ENCODE results near the gene BRAT1.

DNA sequence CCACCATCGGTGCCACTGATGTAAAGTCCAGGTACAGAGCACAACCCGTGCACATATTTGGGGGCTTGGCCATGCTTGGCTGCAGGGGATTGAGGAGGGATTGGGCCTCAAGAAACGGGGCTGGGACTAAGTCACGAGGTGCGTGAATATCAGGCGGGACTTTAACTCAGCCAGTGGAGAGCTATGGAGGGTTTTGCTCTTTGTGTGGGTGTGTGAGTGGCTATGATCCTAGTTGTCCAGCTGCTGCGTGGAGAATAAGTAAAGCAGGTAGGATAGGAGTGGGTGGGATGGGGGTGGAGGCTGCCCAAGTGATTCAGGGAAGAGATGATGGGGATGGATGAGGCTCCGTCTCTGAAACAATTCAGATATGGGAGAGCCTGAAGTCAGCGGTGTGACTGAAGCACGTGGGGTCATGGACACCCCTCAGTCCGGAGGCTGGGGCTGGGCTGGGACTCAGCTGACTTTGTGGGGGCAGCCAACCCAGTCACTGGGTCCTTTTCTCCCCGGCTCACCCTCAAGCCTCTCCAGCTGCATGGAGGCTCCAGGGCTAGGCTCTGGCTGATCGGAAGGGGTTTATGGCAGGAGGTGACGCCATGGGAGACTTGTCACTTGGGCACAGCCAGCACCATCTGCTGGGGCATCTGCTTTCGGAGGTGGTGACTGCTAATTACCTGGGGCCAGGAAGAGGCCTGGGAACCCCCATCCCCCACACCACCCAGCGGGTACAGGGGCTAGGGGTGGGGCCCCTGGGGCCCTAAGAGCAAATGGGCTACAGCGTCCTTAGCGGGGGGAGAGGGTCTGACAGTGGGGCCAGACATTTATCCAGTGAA lies 37.4 kb downstream of the BRAT1 start:
- TF ChIP-seq, protein P1, sequence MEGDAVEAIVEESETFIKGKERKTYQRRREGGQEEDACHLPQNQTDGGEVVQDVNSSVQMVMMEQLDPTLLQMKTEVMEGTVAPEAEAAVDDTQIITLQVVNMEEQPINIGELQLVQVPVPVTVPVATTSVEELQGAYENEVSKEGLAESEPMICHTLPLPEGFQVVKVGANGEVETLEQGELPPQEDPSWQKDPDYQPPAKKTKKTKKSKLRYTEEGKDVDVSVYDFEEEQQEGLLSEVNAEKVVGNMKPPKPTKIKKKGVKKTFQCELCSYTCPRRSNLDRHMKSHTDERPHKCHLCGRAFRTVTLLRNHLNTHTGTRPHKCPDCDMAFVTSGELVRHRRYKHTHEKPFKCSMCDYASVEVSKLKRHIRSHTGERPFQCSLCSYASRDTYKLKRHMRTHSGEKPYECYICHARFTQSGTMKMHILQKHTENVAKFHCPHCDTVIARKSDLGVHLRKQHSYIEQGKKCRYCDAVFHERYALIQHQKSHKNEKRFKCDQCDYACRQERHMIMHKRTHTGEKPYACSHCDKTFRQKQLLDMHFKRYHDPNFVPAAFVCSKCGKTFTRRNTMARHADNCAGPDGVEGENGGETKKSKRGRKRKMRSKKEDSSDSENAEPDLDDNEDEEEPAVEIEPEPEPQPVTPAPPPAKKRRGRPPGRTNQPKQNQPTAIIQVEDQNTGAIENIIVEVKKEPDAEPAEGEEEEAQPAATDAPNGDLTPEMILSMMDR (conservative IDR thresholded peaks at IDR 0.05; ENCODE audit: low read length) = no peak
- no peak for TF ChIP-seq EZH2phosphoT487 (IDR thresholded peaks at IDR 0.05; ENCODE audit: borderline replicate concordance)

Measured in Loucy (cell line).